Stimulated activated CD4-positive, alpha-beta T cell treated with anti-CD3 and anti-CD28 coated beads, TNF-alpha, amount 100 ng/mL, for 1 hour (primary cell): ENCODE results near the gene HOXD4.

Source experiments
- DNase-seq, 3 donors: peaks; one replicate each; pipeline ENCODE4 v3.0.0-alpha.2; 2020; ENCODE audit warnings: low read depth in 3 of 3, low spot score in 1 of 3

Gene HOXD4

GRCh38 chr2:176151442-176152287 is at the start of gene HOXD4:
Gene HOXD4, plus strand, starts transcription at chr2:176151550. Its CDS starts 84 bp downstream, at chr2:176151634.
- no peak for DNase-seq

GRCh38 chr2:176101842-176102241 is 49.5 kb upstream of the HOXD4 start:
- no peak for DNase-seq

GRCh38 chr2:176102309-176102866 is 49.0 kb upstream of the HOXD4 start:
- no peak for DNase-seq

- no peak for DNase-seq
These were observed 48.2 kb upstream of the HOXD4 start for GRCh38 chr2:176103194-176103593.

- no peak for DNase-seq
These were observed 47.5 kb upstream of the HOXD4 start for GRCh38 chr2:176103742-176104315.

- no peak for DNase-seq
These were observed 46.9 kb upstream of the HOXD4 start for GRCh38 chr2:176104316-176105077.

- DNase-seq, result no peak
These were observed 46.1 kb upstream of the HOXD4 start for GRCh38 chr2:176105078-176105729.

GRCh38 chr2:176105730-176106580 is 45.4 kb upstream of the HOXD4 start:
- DNase-seq, result no peak

- no peak for DNase-seq
These were observed 44.5 kb upstream of the HOXD4 start, which contains the start of gene HOXD11 for GRCh38 chr2:176106581-176107539. Gene HOXD11, plus strand, starts transcription at chr2:176107280. Its CDS starts 76 bp downstream, at chr2:176107356.

GRCh38 chr2:176107731-176108181 is 43.6 kb upstream of the HOXD4 start:
- no peak for DNase-seq

- DNase-seq, result no peak
These were observed 42.0 kb upstream of the HOXD4 start for GRCh38 chr2:176109192-176109901.

- no peak for DNase-seq
These were observed 41.4 kb upstream of the HOXD4 start for GRCh38 chr2:176109946-176110345.

- DNase-seq, result no peak
These were observed 40.7 kb upstream of the HOXD4 start for GRCh38 chr2:176110415-176111308.

- no peak for DNase-seq
These were observed 40.1 kb upstream of the HOXD4 start for GRCh38 chr2:176111309-176111663.

- no peak for DNase-seq
These were observed 39.4 kb upstream of the HOXD4 start for GRCh38 chr2:176111846-176112374.

- DNase-seq, result no peak
These were observed 38.7 kb upstream of the HOXD4 start for GRCh38 chr2:176112375-176113302.
